CD4-positive, alpha-beta T cell treated with Interferon alpha-2 for 1 hour (primary cell): Measurements from ENCODE around the gene MAP6.

ENCODE experiments used
- DNase-seq, 2 donors: peaks; one replicate each; pipeline ENCODE4 v3.0.0-alpha.2; 2020 to 2022

Gene MAP6

DNA sequence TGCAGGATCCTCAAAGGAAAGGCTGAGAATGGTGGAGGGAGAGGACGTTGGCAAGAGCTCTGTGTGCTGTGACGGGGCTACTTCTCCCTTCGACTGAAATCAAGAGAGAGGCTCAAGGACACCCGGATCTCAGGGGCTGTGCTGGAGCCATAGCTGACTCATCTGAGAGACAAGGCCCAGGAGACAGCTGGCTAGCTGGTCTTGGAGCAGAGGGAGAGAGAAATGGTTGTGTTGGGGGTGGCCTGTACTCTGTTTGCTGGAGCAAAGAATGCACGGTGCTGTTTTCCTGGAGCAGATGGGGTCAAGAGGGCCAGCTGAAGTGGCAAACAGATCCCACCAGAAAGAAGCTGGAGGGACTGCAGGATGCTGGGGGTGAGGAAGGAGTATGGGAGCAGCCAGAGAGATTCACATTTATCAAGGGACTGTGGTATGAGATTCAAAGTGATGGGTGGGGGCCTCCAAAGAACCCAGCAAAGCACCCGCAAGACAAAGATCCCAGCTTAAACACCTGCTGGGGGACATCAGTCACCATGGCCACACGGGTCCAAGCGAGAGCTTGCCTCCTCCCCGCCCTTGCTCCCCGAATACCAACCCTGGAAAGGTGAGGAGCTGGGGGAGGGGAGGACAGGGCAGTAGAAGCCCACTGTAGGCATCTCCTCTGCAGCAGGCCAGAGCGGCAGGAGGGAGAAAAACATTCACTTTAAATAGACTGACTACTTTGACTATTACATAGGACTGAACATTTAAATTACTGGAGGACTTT lies 40.8 kb downstream of the MAP6 start:
- DNase-seq = no peak

DNA sequence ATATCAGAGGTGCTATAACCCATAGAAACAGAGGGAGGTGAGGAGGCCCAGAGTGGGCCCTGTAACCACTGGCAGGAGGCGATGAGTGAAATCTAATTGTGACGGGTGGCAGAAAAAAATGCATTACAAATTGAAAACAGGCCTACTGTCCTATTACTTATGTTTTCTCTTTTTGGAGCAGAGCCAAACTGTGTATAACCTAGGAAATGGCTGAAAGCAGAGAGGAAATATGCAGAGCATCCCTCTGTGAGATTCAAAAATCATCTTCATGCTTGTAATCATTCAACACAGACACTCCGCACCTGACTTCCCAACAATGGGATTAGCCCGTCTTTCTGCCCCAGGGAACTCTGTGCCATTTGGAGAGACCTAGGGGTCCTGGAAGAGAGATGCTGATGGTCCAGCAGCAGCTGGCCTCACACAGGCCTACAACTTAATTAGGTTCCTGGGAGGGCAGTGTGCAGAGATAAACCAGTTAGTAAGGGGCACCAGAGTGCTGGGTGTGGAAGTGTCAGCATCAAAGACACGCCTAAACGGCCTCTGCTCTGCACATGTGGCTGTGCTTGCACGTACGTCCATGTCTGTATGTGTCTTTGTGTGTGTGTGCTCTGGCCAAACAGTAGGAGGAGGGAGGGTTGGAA lies 41.8 kb downstream of the MAP6 start:
- DNase-seq = no peak

DNA sequence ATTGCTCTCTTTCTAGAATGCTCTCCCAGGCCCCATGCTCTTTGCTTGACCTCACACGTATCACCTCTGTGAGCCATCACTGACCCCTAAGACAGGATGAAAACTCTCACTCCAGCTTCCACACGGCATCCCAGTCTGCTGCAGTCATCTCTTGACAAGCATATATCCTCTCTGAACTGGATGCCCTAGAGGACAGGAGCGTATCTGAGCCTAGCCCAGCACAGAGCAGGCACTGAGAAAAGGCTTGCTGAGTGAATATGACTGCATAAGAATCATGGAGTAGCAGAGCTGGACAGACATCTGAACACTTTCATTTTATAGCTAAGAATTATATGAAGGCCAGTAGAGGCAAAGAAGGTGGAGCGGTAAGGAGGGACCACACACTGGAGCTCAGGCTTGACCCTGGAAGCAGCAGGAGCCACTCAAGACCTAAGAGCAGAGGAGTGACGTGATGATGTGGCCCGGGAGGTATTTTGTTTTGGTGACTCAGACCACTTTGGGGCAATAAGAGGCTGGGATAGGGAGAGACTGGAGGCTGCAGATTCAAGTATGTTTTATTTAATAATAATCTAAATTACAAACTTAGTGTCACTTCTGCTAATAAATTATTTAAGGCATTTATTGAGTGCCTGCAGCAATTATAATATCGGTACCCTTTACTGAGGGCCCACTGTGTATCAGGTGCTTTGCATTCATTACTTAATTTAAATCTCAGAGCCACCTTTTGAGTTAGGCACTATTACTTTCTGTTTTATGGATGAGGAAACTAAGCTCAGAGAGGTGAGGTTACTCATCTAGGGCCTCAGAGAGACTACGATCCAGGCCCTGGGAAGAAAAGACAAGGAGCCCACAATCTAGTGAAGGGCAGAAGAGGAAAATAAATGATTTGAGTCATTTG lies 42.6 kb downstream of the MAP6 start:
- DNase-seq = no peak

DNA sequence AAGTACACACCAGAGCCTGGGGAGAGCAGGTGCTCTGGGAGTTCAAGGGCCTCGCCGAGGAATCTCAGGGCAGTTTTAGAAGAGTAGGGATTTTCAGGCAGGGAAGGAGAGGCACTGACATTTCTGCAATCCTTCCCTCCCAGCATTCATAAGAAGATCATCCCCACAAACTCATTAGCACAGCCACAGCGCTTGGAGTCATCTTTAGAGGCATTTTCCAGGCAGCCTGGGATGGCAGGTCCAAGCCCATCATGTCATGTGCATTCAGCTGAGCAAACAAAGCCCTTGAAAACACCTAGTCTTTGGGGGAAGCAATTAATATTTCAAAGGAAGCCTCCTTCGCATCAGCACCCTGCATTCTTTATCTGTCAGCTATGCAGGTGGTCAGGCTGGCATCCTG lies 43.8 kb downstream of the MAP6 start:
- DNase-seq = no peak

DNA sequence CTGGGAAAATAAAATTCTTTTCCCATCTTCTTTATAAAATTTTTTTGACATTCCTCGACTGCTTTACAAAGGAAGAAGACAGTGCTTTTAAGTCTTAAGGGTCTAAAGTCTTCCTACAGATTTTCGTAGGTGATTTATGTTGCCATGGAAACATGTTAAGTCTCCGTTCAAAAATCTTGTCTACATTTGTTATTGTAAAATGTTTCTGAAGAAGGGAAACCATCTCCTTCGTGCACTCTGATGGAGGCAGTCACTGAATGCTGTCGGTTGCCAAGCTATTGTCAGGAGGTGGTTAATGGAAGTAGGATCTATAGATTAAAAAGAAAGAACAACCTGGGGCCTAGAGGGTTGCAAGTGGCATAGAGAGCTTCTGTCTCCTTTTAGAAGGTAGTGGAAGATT lies 52.6 kb downstream of the MAP6 start:
- DNase-seq = no peak

DNA sequence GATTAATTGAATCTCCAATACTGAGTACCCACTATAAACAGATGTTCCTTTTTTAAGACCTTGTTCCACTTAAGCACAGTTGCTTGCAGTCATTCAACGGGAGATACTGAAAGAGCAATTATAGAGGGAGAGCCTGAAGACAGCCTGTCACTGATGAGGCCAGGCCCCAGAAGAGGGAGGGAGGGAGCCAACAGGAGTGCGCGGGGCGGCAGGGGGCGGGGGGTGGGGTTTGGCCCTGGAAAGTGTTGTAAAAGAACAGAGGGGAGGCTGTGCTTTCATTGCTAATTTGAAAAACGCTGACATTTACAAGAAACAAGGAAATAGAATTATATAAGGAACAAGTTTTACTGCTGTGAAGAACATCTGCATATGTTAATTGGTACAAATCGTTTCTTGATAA lies 53.1 kb downstream of the MAP6 start:
- no peak for DNase-seq

DNA sequence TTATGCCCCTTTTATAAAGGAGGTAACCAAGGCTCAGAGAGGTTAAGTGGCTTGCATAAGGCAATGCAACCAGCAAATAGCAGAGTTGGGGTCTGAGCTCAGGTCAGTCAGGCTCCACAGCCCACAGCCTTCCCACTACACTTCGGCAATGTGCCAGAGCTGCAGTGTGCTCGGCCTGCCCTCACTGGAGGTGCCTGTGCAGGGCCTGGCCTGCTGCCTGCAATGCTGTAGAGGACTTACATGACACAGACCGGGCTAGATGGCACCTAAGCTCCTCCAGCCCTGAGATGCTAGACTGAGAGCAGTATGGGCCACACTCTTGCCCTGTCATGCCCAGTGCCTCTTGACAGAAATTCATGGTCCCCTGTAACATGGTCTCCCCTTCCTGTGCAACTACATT lies 57.0 kb downstream of the MAP6 start:
- no peak for DNase-seq

DNA sequence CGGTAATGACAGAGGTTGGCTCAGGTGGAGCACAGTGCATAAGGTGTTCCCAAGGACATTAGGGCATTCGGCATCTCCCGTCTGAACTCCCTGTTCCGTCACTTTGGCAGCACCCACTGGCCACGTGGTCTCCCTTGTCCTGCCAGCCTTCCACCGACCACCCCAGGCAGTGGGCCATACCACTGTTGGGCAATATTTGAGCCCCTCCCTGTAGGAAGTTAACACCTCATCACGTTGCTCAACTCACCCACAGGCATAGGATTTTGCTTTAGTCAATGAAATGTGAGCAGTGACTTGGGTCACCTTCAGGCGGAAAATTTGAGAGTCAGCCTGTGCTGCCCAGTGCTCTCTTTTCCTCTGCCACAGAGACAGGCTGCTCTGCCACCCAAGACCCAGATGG lies 62.7 kb downstream of the MAP6 start:
- DNase-seq = no peak

DNA sequence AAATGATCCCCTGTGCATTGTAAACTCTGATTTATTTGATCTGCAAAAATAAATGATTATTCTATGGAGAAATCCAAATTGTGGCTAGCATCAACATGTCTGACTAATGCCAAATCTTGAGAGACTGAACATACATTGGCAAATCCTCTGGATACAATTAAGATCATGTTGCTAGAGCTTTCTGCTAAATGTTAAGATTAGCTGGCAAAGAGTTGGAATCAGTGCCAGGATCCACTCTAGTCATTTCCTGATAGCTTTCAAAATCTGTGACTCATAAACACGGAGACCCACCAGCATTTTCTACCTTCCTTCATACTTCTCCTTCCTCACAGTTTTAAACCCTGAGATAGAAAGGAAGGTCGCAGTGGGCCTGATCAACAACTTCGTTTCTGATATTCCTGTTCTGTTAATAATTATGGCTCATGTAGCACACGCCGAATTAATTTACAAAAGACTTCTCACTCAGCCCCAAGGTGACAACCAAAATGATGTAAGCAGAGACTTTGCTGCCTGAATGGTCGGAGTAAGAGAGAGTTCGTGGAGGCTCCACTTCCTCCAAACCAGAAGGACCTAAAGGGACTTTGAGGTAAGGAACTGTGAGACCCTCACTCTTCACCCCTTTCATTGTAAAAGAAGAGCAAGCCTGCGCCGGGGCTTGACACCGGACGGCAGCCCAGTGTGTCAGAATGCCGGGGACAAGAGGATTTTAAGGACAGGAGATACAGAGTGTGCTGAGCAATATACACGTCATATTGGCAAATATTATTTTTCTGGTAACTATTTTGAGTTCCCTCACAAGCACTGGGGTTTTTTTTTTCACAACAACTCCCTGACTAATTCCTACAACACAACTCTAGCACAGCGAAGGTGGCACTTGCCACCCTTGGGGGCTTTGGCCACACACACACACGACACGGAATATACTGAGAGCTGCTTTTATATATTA lies 64.8 kb downstream of the MAP6 start:
- DNase-seq = no peak

DNA sequence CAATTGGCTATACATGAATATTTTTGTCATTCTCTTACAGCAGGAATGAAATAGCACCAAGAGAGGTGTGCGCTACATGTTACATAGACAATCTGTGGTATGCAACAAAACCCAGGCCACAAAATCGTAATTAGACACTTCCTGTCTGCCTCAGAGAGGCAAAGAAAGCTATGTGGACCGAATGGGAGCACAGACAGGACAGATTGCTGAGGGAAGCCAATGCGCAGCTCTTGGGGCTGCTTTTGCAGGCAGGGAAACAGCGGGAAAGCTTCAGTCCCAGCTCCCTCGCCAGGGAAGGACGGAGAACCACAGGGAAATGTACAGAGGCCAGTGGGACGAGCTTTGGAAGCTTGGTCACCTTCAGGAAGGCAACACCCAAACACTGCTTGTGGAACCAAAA lies 65.9 kb downstream of the MAP6 start:
- DNase-seq = no peak

DNA sequence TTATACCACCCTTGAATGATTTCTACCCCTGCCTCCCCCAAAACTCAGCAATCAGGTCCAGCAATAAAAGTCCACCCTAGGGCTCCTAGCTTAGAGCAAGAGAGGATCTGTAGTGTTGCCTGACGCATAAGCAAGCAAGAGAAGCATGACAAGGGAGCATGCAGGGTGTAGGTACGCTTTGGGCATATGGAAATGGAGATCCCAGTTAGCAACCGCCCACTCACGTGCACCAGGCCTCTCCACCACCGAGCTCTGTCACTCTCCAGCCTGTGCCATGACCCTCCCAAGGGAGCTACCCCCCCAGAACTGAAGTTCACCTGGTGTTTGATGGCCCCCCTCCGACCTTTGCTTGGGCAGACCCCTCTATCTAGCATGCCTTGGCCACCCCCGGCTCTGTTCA lies 67.3 kb downstream of the MAP6 start:
- no peak for DNase-seq

DNA sequence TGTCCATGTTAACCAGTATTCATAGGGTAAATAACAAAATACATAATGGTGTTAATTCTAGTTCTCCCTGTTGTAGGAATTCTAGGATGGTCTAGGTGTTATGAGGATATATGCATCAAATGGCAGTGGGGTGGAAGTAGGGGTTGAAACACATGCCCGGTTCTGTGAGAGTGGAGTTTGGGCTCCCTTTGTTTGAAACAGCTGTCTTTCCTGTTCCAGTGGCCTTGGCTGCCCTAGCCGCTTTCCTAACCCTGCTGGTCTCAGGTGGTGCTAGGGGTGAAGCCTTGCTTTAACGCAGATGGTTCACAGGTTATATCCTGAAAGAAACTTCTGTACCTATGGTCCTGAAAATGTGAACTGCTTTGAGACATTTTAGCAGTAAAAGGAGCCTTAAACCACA lies 68.5 kb downstream of the MAP6 start:
- no peak for DNase-seq

DNA sequence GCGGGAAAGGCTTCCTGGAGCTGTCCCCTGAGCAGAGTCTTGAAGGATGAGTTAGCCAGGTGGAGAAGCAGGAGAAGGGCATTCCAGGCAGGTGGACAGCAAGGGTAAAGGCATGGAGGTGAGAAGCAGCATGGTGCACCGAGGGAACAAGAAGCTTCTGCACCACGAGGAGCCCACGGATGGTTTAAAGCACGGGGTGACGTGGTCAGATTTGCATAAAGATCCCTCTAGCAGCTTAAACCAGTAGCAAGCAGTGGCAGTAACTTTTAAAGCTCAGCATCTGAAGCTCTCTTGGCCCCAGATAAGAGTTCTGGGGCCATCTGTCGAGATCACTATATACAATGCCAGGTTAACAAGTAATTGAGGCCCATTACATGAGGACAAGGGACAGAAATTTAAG lies 69.9 kb downstream of the MAP6 start:
- no peak for DNase-seq

DNA sequence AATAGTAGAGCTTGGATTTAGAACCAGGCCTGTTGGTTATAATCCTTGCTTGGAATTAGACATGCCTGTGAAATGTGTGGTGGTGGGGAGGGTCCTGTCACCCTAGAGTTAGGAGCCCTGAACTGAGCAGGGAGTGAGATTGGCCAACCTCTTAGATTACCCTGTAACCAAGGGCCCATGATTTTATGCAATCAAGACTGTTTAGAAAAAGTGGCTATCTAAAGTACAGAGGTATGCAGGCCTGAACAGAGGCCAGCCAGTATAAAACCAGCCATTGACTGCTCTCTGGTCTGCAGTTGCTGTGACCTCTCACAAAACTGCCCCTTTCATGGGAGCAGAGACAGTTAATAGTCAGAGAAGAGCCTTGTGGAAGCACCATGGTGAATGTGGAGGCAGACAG lies 70.6 kb downstream of the MAP6 start:
- no peak for DNase-seq

DNA sequence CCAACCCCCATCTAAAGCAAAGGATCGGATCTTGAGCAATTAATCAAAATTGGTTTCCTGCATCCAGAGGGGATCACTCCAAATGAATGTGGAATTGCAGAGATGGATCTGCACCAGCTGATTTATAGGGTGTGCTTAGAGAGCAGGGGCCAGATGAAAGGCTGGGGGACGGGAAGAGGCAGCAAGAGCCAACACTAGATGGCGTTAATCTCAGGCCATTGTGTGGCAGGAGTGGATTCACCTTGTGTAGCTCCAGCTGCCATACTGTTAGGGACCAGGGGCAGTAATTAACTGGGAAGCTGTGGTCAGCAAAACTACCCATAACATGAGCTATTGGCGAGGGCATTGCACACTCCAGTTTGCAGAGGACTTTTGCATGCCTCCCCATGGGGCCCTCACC lies 71.2 kb downstream of the MAP6 start:
- DNase-seq = no peak

DNA sequence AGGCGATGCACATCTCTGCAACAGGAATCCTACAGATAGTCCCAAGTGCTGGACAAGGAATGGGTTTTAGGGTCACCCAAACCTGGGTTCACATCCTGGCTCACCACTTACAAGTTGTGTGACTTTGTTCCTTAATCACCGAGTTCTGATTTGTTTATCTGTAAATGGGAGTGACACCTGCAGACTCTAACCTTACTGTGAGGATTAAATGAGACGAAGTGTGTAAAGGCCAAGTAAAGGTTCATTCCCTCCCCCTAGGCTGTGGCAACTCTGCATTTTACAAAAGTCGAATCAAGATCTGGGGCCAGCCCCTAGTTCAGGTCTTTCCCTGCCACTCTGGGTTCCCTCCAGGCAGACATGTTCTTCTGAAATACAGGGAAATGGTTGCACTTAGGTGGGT lies 71.9 kb downstream of the MAP6 start:
- DNase-seq = no peak

DNA sequence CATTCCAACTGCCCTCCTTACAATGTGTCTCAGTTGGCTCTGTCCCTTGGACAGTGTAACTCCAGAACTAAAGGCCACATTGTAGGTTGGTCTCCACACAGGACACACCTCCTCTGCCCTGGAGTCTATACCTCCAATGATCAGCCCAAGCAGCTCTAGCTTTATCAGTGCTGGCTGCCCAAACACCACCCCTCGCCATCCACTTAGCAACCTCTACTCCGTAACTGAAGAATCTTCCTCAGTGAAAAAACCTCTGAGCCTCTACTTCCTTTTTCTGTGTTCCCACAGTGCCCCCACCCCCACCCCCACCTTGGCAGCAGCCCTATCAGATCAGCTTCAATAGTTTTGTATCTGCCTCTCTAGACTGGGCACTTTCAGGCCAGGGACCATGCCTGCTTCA lies 73.4 kb downstream of the MAP6 start:
- no peak for DNase-seq

DNA sequence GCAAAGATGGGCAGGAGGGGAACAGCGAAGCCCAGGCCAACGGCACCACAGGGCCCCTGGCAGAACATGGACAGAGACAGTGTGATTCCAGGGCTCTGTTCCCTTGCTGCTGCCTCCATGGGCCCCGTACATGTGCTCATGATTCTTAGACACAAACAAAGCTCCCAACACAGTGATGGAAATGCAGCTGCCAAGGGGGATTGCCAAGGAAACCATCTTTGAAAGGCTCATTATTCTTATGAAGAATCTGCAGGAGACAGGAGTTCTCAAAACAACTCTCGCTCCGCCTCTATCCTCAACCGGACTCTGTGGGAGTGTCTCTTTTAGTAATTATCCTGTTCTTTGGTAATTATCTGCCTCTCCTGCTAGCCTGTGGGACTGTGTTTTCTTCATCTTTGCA lies 74.6 kb downstream of the MAP6 start:
- no peak for DNase-seq

DNA sequence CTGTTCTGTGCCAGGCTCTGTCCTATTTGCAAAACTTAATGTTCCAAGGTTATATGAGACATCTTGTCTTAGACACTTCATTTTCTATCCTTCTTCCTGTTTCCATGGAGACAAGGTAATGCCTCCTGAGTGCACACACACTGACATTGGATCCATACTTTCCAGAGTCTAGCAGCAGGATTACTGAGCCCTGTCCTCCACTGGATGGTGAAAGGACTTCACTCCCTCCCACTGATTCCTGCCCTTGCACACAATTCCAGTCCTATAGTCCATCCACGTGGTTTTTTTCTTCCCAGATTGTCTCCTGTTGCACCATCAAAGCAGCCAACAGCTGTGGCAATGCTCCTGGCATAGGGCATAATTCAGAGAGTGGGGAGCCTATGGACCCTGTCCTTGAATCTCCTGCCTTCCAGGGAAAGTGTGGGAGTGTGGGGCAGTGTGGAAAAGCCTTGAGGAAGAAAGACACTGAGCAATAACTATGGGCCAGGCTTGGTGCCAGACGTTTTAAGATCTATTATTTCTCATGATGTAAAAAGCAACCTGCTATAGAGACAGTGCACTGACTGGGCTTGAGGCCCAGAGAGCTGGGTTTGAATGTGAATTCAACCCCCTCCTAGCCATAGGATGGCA lies 75.4 kb downstream of the MAP6 start:
- DNase-seq = no peak

DNA sequence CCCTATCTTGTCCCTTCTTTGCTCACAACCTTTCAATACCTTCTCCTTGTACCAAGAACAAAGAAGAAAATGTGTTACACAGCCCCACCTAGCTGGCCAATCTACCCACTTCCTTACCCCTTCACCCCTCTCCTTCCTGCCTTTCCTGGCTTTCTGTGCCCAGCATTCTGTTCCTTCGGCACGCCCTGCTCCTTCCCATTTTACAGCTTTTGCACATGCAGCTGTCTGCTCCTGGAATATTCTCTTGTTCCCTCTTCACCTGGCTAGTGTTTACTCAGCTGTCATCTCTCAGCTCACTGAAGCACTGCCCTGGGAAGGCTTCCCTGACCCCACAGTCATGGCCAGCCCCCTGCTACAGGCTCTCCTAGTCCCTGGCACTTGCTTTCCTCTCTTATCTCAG lies 76.1 kb downstream of the MAP6 start:
- no peak for DNase-seq

DNA sequence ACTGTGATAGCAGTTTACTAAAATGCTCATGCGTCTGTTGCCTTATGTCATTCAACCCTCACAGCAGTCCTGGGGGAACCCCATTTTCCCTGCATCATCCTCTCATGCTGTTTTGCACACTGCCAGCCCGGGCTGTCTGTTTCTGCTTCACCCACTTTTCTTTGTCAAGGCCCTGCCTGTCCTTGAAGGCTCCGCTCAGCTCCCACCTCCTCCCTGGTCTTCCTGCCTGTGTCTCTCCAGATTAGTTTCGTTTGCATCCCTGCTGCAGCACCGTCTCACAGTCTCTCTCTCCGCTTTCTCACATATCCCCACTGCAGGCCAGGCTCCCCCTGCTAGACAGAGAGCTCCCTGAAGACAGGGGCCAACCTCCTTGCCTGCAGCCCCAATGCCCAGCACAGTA lies 76.9 kb downstream of the MAP6 start:
- DNase-seq = no peak

DNA sequence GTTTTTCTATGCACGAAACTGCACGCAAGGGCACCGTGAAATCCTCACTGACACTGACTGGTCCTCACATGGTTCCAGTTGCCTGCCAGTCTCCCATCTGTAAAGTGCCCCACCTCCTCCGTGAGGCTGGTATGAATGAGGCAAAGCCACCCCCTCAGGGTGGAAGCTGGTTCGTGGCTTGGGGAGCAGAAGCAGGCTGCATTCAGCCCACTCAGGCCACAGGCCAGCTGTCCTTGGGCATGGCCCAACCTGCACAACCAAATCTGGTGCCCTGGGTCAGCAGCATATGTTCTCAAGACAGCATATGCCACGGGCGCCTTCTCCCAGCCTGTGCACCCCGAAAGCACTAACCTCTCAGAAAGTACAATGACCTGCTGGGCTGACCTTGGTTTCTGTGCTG lies 77.5 kb downstream of the MAP6 start:
- no peak for DNase-seq
